ENCODE results near the gene FRMD4B.
A peak's percentile ranks its signal among the peaks of the same experiment; 100 is the strongest.

The FRMD4B gene

GRCh38 chr3:69385723-69386555 lies at the start of gene FRMD4B:
Gene FRMD4B, minus strand, starts transcription at chr3:69386088. Its CDS starts 99 bp downstream, at chr3:69385989.
- peak; percentile 16 for DNase-seq

DNA sequence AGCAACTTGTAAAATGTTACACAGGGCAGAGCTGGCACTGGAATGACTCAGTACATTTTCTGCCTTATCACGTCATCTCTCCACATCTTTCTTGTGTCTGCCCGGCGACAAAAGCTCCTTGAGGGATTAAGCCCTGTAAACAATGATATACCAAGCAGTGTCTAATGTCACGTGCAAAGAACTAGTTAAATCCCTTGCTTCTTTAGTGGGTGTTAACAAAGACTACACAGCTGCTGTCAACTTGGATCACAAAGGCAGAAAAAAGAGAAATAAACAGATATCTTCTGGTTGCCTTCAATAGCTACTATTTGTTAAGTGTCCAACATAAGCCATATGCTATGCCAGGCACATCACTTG lies 48.1 kb upstream of the FRMD4B start:
- no peak for DNase-seq

- no peak for DNase-seq
These were observed 47.5 kb upstream of the FRMD4B start for GRCh38 chr3:69433121-69433968.

DNA sequence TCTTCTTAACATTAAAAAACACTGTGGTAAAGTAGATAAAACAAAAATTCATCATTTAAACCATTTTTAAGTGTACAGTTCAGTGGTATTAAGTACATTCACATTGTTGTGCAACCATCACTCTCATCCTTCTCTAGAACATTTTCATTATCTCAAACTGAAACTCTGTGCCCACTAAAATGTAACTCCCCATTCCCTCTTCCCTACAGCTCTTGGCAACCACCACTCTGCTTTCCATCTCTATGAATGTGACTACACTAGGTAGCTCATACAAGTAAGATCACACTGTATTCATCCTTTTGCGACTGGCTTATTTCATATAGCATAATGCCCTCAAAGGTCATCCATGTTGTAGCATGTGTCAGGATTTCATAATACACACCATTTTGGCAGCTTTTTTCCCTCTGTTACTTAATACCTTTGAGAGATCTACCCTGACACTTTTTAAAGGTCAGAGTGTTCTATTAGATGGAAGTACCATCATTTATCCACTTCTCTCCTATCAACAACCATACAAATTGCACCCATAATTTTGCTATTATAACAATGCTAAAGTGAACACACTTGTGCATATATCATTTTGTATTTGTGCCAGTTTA lies 42.9 kb upstream of the FRMD4B start:
- DNase-seq, result no peak

DNA sequence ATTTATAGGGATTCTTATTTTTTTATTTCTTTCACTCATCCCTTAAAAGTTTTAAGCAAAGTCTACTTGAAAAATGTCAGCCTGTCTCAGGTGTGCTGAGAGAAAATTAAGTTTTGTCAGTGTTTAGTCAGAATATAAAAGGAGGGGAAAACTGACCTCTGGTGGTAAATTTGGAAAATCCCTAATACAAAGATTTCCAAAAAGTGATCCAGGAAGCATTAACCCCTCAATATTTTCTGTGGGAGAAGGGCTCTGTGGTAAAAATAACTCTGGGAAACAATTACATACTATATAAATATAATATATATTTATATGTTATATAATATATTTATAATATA lies 41.0 kb upstream of the FRMD4B start:
- no peak for DNase-seq

- no peak for DNase-seq
These were observed 40.5 kb upstream of the FRMD4B start for GRCh38 chr3:69426291-69426966.

- DNase-seq, result peak; percentile 19
These were observed 39.4 kb upstream of the FRMD4B start for GRCh38 chr3:69425249-69425648.

DNA sequence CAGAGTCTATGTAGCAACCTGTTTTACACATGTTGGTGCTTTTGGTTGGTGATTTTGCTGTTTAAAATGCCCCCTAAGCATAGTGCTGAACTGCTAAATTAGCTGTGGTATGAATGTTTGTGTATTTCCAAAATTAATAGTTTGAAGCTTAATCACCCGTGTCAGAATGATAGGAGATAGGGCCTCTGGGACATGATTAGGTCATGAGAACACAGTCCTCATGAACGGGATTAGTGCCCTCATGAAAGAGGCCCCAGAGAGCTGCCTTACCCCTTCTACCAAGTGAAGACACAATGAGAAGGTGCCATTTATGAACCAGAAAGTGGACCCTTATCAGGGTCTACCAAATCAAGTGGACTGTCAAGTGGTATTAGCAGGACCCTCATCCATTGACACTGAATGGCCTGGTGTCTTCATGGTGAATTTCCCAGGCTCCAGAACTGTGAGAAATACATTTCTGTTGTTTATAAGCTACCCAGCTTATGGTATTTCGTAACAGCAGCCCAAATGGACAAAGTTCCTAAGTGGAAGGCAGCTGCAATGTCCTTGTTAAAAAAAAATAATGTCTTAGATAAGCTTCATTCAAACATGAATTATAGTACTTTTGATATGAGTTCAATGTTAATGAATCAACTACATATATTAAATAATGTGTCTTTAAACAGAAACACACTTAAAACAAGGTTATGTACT lies 37.7 kb upstream of the FRMD4B start:
- DNase-seq, result no peak

DNA sequence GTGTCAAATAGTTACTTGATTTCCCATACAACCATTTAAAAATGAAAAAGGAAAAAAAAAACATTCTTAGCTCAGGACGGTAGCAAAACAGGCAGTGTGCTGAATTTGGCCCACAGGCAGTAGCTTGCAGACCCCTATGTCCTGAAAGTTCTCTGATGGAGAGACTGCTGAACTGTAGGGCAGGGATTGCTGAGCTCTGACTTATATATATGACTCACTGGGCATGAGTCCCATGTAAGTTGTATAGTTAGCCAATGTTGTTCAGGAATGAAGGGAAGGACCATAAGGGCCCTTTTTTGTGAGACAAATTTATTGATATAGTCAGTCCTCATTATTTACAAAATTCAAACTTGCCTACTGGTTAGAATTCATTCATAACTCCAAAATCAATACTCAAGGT lies 36.9 kb upstream of the FRMD4B start:
- no peak for DNase-seq

- DNase-seq, result no peak
These were observed 35.1 kb upstream of the FRMD4B start for GRCh38 chr3:69420781-69421520.

DNA sequence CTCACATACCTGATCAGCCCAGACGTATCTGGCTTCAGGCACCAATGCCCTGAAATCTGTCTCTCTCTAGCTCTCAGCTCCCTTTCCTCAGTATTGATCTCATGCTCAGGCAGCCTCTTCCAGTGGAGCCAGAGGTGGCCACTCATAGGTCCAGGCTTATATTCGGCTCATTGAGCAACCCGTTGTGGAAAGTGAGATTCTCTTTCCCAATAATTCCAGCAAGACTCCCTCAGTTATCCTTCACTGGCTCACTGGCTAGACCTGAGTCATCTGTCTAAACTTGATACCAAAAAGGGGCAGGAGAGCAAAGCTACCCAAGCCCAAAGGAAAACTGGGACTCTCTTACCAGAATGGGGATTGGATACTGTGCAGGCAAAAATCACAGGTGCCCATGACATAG lies 33.4 kb upstream of the FRMD4B start:
- no peak for DNase-seq

- DNase-seq, result no peak
These were observed 31.7 kb upstream of the FRMD4B start for GRCh38 chr3:69417541-69418078.

DNA sequence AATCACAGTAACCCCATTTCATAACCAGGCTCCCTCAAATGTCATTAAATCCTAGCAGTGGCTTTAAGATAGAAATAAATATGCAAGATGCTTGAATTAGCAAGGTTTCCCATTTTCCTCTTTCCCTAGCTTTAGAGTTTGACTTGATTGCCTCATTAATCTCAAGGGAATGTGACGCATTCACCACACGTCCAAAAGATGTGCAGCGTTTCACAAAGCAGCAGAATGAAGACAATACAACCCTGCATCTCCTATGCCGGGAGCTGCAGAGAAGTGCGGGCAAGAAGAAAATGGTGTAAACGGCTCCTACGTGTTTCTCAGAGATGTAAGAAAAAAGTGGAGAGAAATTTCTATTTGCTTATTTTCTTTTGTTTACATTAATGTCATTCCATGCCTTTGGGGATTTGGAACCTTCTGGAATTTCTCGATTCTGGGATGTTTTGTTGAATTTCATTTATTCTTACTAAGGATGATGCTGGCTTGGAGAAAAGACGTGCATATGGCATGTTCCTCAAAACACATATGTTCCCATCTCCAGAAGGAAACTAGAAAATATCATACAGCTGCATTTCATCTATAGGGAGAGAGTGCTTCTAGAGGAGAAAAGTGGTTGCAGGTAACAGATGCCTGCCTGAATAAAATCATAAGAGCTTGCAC lies 27.8 kb upstream of the FRMD4B start:
- DNase-seq, result no peak

DNA sequence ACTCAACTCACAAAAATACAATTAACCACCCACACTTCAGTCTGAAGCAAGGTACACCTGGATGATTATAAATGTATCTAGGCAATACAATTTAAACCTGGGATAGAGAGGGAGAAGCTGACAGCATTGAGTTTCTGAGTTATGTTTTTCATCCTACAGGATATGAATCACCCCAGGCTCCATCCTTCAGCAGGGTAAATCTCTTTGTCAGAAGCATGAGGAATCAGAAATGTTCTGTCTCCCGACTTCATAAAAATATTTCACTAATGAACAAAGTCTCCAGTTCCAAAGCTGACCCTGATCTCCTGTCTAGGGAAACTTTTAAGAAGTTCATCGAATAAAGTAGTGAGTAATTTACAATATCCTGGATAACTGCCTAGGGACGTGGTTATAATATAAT lies 25.5 kb upstream of the FRMD4B start:
- no peak for DNase-seq

DNA sequence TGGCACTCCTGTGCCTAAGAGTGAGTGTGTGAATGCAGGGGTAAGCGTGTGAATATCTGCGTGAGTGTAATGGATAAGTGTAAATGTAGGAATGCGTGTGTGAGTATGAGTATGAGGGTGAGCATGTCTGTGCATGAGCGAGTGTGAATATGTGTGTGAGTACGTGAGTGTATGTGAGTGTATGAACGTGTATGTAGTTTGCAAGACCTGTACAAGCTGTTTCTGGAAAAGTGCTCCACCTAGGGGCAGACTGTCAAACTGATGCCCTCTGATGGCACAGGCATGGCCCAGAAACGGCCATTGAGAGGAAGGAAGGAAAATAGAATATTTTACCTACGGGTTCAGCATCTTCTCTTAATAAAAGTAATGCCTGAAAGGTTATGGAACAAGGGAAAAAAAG lies 24.4 kb upstream of the FRMD4B start:
- peak; percentile 65 for DNase-seq

DNA sequence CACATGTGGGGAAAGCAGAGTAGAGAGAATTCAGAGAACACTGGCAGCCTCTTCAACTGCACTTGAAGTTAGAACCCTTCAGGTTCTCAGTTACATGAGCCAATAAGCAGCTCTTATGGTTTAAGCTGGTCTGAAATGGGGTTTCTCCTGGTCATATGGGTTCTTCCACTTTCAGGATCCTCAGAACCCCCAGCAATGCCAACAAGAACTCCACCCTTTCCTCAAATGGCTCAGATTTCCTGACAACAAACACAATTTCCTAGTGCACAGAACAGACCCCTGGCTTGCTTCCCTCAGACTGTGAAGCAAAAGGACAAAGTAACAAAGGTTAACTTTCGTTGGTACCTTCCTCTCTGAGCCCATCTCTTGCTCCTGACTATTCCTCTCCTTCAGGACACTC lies 23.9 kb upstream of the FRMD4B start:
- no peak for DNase-seq

- no peak for DNase-seq
These were observed 23.1 kb upstream of the FRMD4B start for GRCh38 chr3:69409011-69409410.

DNA sequence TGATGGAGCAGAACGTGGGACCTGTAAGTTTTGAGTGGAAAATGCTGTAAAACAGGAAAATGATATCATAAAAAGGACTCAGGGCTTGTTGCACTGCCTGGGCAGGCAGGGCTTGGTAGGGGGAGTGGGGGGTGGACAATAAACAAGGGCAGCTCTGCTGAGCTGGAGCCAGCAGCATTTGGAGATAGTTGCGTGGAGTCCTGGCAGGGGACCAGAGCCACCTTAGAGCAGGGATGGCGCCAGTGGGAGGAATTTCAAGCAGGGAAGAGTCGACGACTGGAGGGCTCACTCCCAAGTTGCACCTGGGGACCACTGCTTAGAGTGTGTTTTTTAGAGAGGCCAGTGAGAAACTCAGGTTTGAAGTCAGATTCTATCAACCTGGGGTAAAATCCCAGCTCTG lies 22.7 kb upstream of the FRMD4B start:
- no peak for DNase-seq

DNA sequence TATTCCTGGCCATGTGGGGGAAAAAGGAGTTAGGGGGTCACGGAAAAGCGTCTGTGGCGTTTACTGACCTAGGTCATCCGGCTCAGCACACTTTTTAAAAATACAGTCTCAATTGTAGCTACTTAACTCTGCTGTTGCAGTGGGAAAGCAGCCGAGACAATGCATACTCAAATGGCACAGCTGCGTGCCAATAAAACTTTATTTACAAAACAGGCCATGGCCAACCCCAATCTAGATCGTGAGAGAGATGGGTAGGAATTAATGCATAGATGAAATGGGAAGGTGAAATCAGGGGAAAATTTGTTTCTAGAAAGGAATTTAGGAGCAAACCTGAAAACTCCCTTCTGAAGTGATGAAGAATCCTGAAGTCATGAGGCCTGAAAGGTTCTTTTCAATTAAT lies 22.0 kb upstream of the FRMD4B start:
- no peak for DNase-seq

DNA sequence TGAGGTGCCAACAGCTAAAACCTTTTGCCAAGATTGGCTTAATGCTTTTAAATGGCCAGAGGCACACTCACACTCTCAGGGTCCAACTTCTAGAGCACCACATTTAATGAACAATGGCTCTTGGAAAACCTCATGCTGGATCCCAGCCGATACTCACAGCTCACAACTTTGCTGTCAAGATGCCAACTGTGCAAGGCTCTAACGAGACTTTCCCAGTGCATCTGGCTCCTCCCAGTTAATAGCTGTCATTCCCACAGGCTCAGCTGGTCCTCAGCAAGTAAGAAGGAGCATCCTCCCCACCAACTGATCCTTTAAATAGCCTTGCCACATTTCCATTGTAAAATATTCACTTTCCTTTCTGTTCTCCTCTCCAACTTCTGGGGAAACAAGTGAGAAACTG lies 20.3 kb upstream of the FRMD4B start:
- no peak for DNase-seq

DNA sequence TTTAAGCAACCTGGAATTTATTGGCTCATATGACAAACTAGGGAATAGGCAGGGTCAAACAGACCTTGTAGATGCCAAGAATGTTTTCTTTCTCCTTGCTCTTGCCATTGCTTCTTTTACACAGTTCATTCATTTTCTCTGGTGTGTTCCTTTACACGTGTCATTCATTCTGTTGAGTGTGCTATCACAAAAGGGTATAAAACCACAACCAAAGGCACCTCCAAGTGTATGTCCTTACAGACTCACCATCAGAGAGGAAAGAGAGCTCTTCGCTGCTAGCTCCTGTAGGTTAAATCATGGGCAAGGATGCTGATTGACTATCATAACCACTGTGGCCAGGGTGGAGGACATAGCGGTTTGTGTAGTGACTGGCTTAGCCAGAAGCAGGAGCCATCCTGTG lies 19.2 kb upstream of the FRMD4B start:
- no peak for DNase-seq

Measured in stimulated activated CD4-positive, alpha-beta T cell treated with anti-CD3 and anti-CD28 coated beads, Interleukin-4, amount 100 ng/mL, for 1 hour (primary cell).